T-helper 2 cell treated with Interferon-gamma antibody and Interleukin-4, amounts not matched to agents 5 μg/mL and 100 μg/mL, for 36 hours (primary cell): ENCODE measurements around the gene NOP9.

Experiments used
- DNase-seq: peaks from one replicate; pipeline ENCODE4 v3.0.0; 2021; ENCODE audit warnings: low spot score
- H3K27ac Mint-ChIP-seq: one replicate; pipeline ENCODE4 v1.8.0; 2021; ENCODE audit warnings: mild to moderate bottlenecking, mixed read lengths
- H3K27me3 Mint-ChIP-seq: one replicate; pipeline ENCODE4 v1.8.0; 2021; ENCODE audit warnings: low read depth, mixed read lengths
- H3K36me3 Mint-ChIP-seq: one replicate; pipeline ENCODE4 v1.8.0; 2021; ENCODE audit warnings: low read depth, mixed read lengths
- H3K4me1 Mint-ChIP-seq: one replicate; pipeline ENCODE4 v1.8.0; 2021; ENCODE audit warnings: low read depth, mixed read lengths
- H3K4me3 Mint-ChIP-seq: one replicate; pipeline ENCODE4 v1.8.0; 2022; ENCODE audit warnings: mild to moderate bottlenecking, moderate library complexity, mixed read lengths
- H3K9me3 Mint-ChIP-seq: one replicate; pipeline ENCODE4 v1.8.0; 2021; ENCODE audit warnings: mixed read lengths

The NOP9 gene

GRCh38 chr14:24329073-24329663 lies 29.5 kb downstream of the NOP9 start:
- Mint-ChIP-seq H3K36me3 (peaks cover 2% of the 10 kb centered on the region), H3K4me3 (no peak overlapping the region), H3K27ac (no peak overlapping the region), H3K4me1 (peaks cover 35% of the 10 kb centered on the region), H3K9me3 (no peaks in the 10 kb centered on the region), H3K27me3 (peaks cover 14% of the 10 kb centered on the region)
- no peak for DNase-seq

GRCh38 chr14:24329736-24330135 lies 30.1 kb downstream of the NOP9 start:
- Mint-ChIP-seq H3K4me1 (peaks cover 37% of the 10 kb centered on the region), H3K27me3 (peaks cover 18% of the 10 kb centered on the region), H3K9me3 (no peaks in the 10 kb centered on the region), H3K36me3 (peaks cover 2% of the 10 kb centered on the region), H3K27ac (no peak overlapping the region), H3K4me3 (no peak overlapping the region)
- DNase-seq = peak; percentile 60

DNA sequence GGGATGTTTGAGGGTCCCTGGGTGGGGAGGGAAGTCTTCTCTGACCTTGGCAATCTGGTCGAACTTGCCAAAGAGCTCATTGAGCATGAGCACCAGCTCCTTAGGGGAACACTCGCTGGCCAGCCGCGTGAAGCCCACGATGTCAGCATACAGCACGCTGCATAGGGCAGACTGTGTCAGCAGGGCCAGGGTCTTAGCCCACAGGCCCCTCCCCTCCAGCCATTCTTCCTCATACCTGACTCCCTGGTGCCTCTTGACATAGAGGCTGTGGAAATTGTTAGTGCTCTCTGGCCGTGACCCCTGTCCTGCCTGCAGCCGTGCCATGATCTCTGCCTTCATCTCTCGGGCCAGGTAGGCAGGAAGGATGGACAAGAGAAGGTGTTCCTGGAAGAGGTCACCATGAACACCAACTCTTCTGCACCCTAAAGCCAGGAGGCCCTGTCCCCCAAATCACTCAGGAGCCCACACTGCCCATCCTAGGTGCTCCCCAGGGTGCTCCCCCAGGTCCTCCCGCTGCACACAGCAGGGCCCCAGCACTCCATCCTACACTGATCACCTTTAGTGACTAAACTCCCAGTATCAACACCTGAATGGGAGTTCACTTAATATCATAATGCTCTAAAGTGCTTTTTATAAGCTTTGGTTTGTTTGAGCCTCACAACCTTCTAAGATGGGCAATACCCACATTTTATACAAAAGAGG lies 31.5 kb downstream of the NOP9 start:
- H3K4me3 Mint-ChIP-seq = no peak overlapping the region
- peaks cover 30% of the 10 kb centered on the region for H3K27me3 Mint-ChIP-seq
- no peaks in the 10 kb centered on the region for H3K9me3 Mint-ChIP-seq
- peaks cover 42% of the 10 kb centered on the region for H3K4me1 Mint-ChIP-seq
- no peak for DNase-seq
- no peak overlapping the region for H3K27ac Mint-ChIP-seq
- peaks cover 12% of the 10 kb centered on the region for H3K36me3 Mint-ChIP-seq

GRCh38 chr14:24331731-24332267 lies 32.1 kb downstream of the NOP9 start:
- Mint-ChIP-seq H3K4me1 (peaks cover 43% of the 10 kb centered on the region), H3K27ac (peak overlapping the region; percentile 71), H3K9me3 (no peaks in the 10 kb centered on the region), H3K36me3 (peaks cover 17% of the 10 kb centered on the region), H3K27me3 (peaks cover 30% of the 10 kb centered on the region), H3K4me3 (peak overlapping the region; percentile 89)
- DNase-seq = no peak

- no peaks in the 10 kb centered on the region for H3K9me3 Mint-ChIP-seq
- H3K27ac Mint-ChIP-seq = peak overlapping the region; percentile 71
Measured at GRCh38 chr14:24332268-24332993, 32.8 kb downstream of the NOP9 start.

DNA sequence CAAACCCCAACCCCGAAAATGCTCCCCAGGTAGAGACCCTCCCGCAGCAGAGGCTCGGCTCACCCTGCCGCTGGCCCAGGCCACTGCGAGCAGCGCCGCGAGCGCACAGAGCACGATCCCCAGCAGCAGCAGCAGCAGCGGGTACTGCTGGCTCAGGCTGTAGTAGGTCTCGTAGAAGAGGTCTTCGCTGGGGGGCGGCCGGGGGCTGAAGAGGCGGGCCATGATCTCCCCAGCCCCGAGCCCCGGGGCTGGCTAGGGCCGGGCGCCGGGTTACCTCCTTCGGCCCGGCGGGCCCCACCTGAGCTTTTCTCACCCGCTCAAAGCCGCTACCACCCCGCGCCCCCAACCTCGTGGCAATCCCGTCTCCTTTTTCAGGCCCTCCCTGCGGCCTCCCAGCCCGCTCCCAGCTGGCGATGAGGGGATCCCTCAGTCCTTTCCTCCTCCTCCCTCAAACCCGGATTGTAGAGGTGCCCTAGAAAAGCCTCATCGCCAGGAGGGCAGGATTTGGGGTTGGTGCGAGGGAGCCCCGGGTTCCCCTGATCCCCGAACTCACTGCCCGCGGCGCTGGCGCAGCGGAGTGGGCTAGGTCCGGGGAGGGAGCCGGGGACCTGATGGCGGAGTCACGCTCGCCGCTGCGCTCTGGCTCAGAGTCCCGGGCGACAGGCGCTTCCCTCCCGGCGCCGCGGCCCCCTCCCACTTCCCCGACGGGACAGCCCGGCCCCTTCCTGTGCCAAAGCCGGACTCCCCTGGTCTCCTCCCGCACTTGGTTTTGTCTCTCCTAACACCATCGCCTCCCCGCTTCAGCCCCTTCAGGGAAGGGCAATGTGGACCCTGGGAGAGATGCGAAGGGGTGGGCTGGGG lies 35.0 kb downstream of the NOP9 start, which contains the start of gene ADCY4:
TSS of gene ADCY4 (minus strand) at position 641 of the 861 bp plus-strand sequence. CDS start at position 222, 419 bp downstream.
- no peak within 1 kb of the TSS for H3K27ac Mint-ChIP-seq
- H3K27me3 Mint-ChIP-seq = peaks cover 30% of the 10 kb centered on the region

More at GRCh38 chr14:24332268-24332993, 32.8 kb downstream of the NOP9 start:
- Mint-ChIP-seq H3K27me3 (peaks cover 30% of the 10 kb centered on the region), H3K36me3 (peaks cover 24% of the 10 kb centered on the region), H3K4me1 (peaks cover 39% of the 10 kb centered on the region), H3K4me3 (peak overlapping the region; percentile 89)
- DNase-seq = peak; percentile 74

DNA sequence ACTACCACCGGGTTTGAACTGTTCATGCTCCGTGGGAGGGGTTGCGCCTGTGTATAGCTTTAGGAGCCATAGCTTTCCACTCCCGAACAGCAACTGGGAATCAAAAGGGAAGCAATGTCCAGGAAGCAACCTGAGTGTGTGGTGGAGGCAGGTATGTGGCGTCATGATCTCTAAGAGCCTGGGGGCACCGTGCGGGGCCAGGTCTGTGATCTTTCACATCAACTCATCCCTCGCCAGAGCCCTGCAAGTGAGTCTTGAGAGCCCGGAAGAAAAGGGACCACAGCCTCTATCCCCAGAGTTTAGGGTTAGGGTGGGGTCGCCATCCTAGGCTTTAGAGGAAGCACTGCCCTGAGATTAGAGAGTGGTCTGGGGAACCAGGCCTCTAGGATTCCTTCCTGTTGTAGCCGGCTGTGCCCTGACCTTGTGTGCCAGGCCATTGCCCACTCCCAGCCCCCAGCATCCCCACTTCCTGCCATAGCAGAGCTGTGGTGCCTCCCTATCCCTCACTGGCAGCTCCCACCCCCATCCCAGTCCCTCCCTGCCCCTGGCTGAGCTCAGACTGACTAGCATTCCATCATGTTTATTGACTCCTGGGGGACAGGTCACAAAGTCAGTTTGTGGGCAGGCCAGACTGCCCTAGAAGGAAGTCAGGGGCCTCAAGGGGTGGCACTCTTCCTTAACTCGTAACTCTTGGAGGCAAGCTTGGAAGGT lies 36.0 kb downstream of the NOP9 start:
- Mint-ChIP-seq H3K36me3 (peaks cover 35% of the 10 kb centered on the region), H3K27ac (no peak overlapping the region), H3K4me3 (no peak overlapping the region), H3K27me3 (peaks cover 30% of the 10 kb centered on the region), H3K4me1 (peaks cover 39% of the 10 kb centered on the region), H3K9me3 (no peaks in the 10 kb centered on the region)
- DNase-seq = no peak

More for the DNA sequence above, 35.0 kb downstream of the NOP9 start, which contains the start of gene ADCY4:
- Mint-ChIP-seq H3K9me3 (no peaks in the 10 kb centered on the region), H3K4me1 (peaks cover 34% of the 10 kb centered on the region), H3K36me3 (peaks cover 35% of the 10 kb centered on the region), H3K4me3 (peak within 1 kb of the TSS; percentile 30)
- DNase-seq = no peak

GRCh38 chr14:24337144-24337823 lies 37.6 kb downstream of the NOP9 start:
- H3K4me1 Mint-ChIP-seq = peaks cover 32% of the 10 kb centered on the region
- H3K27me3 Mint-ChIP-seq = peaks cover 35% of the 10 kb centered on the region
- no peak for DNase-seq
- no peak overlapping the region for H3K27ac Mint-ChIP-seq
- H3K9me3 Mint-ChIP-seq = no peaks in the 10 kb centered on the region
- peaks cover 34% of the 10 kb centered on the region for H3K36me3 Mint-ChIP-seq
- H3K4me3 Mint-ChIP-seq = no peak overlapping the region

DNA sequence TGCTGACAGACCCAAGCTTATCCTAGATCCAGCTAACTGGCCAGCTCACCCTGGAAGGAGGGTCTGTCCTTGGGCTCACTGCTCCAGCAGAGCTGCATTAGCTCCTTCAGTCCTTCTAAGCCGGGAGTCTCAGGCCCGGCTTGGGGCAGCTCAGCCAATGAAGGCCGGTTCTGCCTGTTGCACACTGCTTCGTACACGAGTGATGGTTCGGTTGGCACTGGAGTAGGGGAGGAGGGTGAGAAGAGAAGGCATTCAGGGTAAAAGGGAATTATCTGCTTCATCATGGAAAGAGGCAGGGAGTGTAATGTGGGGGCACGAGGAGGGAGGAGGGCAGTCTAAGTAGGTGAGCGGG lies 38.1 kb downstream of the NOP9 start:
- Mint-ChIP-seq H3K4me1 (peaks cover 29% of the 10 kb centered on the region), H3K27ac (no peak overlapping the region)

GRCh38 chr14:24338843-24339242 lies 39.2 kb downstream of the NOP9 start:
- H3K27me3 Mint-ChIP-seq = peaks cover 36% of the 10 kb centered on the region
- peaks cover 33% of the 10 kb centered on the region for H3K36me3 Mint-ChIP-seq
- H3K9me3 Mint-ChIP-seq = no peaks in the 10 kb centered on the region
- peak overlapping the region; percentile 96 for H3K4me3 Mint-ChIP-seq
- peaks cover 28% of the 10 kb centered on the region for H3K4me1 Mint-ChIP-seq
- no peak for DNase-seq
- no peak overlapping the region for H3K27ac Mint-ChIP-seq

More for the DNA sequence above, 38.1 kb downstream of the NOP9 start:
- Mint-ChIP-seq H3K27me3 (peaks cover 37% of the 10 kb centered on the region), H3K36me3 (peaks cover 33% of the 10 kb centered on the region), H3K9me3 (no peaks in the 10 kb centered on the region), H3K4me3 (peak overlapping the region; percentile 96)
- no peak for DNase-seq

- H3K27me3 Mint-ChIP-seq = peaks cover 34% of the 10 kb centered on the region
- no peaks in the 10 kb centered on the region for H3K9me3 Mint-ChIP-seq
- peak; percentile 64 for DNase-seq
- peaks cover 25% of the 10 kb centered on the region for H3K4me1 Mint-ChIP-seq
- peak within 1 kb of the TSS; percentile 96 for H3K4me3 Mint-ChIP-seq
- peaks cover 33% of the 10 kb centered on the region for H3K36me3 Mint-ChIP-seq
- peak within 1 kb of the TSS; percentile 86 for H3K27ac Mint-ChIP-seq
Measured at GRCh38 chr14:24339284-24340151, 39.9 kb downstream of the NOP9 start, which contains the start of gene RIPK3. Gene RIPK3 (minus strand): TSS chr14:24339991. CDS start chr14:24339826, 165 bp downstream.
